OCI-M2 (cell line): Measurements from ENCODE around the gene WDR90.

Experiments used
- DNase-seq: peaks from one replicate; lab custom pipeline; 2025; ENCODE audit not compliant: unreplicated experiment; lab: John Stamatoyannopoulos, UW

WDR90 gene

GRCh38 chr16:637081-638018, 11.8 kb upstream of the WDR90 start:
- DNase-seq: no peak

DNA sequence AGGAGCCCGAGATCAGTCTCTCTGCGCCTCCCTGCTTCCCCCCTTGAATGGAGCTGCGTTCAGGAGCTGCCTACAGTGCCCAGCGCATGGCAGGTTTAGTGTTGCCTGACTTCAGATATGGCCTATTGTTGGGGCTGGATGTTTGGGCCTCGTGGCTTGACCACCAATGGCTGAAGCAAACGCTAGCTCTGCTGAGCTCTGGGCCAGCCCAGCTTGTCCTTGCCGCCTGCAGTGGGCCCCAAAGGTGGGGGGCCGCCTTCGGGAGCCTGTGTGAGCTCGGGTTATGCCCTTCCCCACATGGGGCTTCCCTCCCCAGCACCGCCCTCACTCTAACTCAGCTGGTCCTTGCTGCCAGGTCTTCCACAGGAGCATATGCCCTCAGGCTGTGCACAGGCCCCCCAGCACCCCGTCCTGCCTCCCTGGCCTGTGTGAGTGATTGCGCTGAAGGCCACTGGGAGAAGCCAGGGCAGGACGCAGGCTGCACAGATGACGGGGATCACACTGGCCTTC, 11.1 kb upstream of the WDR90 start:
- no peak for DNase-seq

- DNase-seq: no peak
Observed at GRCh38 chr16:638836-639235, 10.3 kb upstream of the WDR90 start.

DNA sequence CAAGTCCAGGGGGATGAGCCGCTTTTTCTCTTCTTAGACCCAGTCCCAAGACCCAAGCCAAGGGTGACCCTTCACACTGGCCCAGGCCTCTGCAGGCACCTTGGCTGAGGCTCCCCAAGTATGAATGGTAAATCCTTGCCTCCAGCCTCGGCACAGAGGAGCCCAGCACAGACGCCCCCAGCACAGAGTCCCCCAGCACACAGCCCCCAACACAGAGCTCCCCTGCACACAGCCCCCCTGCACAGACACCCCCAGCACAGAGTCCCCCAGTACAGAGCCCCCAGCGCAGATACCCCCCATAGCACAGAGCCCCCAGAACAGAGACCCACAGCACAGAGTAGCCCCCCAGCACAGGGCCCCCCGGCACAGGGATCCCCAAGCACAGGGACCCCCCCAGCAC, 8.6 kb upstream of the WDR90 start:
- no peak for DNase-seq

GRCh38 chr16:641326-642188, 7.6 kb upstream of the WDR90 start, which contains the start of gene MCRIP2:
Gene MCRIP2 (plus strand): TSS chr16:641828. CDS start chr16:641992, 164 bp downstream.
- peak; percentile 19 for DNase-seq

GRCh38 chr16:642189-643049, 6.7 kb upstream of the WDR90 start:
- no peak for DNase-seq

GRCh38 chr16:643050-643368, 6.2 kb upstream of the WDR90 start:
- DNase-seq: no peak

DNA sequence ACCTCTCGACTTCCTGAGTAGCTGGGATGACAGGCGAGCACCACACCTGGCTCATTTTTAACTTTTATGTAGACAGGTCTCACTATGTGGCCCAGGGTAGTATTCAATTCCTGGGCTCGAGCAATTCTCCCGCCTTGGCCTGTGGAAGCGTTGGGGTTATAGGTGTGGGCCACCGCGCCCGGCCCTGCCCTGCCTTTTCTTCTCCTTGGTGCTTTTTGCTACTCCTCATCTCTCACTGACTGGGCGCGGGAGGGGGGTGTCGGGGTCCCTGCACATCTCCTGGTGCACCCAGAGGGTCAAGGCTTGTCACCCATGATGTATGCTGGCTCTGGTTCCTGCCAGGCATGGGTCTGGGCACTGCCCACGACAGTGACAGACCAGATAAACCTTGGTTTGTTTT, 4.6 kb upstream of the WDR90 start:
- DNase-seq: no peak

DNA sequence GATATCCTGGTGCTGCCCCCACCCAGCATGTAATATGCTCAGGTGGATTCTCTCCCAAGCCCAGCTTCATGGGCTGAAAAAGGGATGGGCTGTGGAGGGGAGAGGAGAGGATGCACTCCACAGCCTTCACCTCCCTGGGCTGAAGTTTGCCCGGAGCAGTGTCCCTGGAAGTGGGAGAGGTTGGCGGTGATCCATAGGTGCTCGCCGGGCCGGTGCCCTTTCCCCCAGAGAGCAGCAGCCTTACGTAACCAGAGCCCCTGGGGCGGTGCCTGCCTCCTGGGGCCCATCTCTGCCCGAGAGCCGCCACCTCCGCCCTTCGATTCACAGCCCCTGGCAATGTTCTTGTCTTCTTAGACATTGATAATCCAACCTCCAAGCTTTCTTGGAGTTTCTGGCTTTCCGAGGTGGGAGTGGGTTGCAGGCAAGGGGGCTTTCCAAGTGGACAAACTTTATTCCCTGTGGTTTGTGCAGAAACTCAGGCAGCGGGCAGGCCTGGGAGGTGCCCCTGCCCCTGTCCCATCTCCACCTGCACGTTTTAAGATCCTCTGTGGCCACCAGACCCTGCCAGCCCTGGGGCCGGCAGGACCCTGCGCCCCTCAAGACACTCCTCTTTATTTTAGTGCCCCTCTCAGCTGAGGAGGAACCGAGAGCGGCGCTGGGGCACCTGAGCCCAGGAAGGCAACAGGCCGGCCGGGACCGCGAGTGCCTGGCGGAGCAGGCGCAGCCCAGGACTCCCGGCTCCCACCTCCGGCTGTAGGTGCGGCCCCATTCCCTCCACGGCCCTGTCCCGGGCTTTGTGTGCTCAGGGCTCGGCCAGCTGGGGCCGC, 3.1 kb upstream of the WDR90 start:
- DNase-seq: no peak

DNA sequence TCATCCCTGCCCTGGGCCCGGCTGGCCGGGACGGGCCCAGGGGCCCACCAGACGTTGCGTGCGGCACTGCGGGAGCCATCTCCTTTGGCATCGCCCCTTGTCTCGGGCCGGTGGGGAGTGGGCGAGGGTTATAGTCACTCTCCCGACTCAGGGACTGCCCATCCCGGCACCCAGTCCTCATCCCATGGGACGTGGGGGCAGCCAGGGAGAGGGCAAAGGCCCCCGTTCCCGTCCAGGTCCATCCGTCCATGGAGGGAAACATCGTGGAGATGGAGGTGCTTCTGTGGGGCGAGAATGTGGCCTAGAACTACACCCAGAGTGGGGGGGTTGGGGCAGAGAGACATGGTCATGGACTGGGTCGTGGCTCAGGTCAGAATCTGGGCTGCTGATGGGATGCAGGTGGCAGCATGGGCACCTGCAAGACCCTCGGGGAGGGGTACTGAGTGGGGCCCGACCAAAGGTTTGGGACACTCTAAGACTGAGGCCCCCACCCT, 2.4 kb upstream of the WDR90 start:
- no peak for DNase-seq

DNA sequence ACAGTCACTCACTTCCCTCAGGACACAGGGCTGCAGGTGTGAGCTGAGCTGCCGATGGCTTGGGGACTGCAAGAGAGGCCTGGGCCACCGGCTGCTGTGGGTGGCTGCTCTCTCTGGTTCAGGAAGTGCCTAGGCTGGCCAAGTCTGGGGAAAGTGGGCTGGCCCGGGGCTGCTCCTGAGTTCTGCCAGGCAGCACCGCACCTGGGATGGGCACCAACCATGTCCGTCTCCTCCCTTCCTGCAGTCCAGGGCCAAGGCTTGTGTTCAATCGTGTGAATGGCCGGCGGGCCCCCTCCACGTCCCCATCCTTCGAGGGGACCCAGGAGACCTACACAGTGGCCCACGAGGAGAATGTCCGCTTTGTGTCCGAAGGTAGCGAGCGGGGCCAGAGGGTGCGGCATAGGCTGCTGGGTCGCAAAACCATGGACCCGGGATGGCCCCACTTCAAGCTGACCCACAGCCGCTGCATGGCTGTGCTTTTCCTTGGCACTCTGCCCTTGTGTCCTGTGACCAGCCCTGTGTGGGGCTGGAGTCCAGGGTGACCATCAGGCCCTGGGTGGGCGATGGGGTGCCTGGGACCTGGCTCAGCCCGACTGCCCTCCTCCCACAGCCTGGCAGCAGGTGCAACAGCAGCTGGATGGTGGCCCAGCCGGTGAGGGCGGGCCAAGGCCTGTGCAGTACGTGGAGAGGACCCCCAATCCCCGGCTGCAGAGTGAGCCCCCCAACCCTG, 1.8 kb upstream of the WDR90 start:
- no peak for DNase-seq

GRCh38 chr16:648071-648780, 939 bp upstream of the WDR90 start:
- DNase-seq: no peak

GRCh38 chr16:649631-650030, 466 bp downstream of the WDR90 start:
- DNase-seq: no peak

DNA sequence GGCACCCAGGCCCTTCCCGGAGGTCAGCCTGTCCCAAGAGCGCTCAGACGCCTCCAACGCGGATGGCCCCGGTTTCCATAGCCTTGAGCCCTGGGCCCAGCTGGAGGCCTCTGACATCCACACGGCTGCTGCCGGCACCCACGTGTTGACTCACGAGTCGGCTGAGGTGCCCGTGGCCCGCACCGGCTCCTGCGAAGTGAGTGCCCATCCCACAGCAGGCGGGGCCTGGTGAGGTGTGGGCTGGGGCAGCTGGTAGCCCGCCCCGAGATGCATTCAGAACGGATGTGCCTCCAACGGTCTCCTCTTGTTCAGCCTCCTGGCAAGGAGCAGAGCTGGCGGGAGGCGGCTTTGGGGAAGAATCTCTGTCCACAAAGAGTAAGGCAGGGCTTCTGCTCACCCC, 2.7 kb downstream of the WDR90 start:
- no peak for DNase-seq

DNA sequence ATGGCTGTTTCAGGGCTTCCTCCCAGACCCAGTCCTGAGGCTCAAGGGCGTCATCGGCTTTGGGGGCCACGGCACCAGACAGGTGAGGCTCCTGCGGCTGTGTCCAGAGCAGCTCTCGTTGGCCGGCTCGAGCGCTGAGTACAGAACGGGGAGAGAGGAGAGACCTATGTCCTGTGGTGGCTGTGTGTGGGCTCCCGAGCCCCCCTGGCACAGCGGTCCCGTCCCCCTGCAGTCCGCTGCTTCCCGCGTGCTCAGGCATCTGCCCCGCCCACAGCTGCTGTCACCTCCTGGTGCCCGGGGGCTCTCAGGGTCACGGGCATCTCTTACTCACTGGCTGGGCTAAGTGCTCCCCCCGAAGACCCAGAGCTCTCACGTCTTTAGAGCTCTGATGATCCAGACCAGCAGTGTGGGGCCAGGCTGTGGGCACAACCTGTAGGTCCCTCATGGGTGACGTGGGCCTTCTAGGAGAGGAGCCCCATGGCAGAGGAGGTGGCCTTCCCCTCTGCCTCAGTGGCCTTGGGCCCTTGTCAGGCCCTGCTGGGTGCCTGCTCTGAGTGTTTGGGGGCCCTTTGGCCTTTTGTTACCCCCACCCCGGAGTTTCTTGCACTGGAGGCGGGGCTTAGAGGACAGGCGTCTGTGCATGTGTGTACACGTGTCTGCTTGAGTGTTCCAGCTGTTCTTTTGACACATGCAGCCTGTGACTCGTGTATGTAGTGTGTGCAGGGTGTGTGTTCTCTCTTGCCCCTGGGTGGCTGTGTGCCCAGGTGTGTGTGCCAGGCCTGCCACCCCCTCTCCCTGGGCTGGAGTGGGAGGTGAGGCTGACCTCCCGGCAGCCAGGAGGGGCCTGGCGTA, 3.5 kb downstream of the WDR90 start:
- no peak for DNase-seq

DNA sequence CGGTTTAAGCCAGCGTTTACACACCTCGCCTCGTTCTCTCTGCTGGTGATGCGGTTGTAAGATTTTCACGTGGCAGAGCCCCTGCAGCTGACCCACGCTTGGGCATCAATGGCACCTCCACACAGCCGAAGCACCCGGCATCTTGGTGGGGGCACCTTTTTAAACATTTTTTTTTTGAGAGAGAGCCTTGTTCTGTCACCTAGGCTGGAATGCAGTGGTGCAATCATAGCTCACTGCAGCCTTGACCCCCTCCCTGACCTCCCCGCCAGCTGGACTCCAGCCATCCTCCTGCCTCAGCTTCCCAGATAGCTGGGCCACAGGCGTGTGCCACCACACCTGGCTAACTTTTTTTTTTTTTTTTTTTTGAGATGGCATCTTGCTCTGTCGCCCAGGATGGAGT, 4.9 kb downstream of the WDR90 start:
- DNase-seq: no peak

GRCh38 chr16:657487-657886, 8.3 kb downstream of the WDR90 start:
- no peak for DNase-seq
